ENCODE results near the gene CD300C. TPM values are rescaled to one million over a fixed set of nuclear protein-coding genes. Genes with fewer than 3 reads are reported as not detected.

The CD300C gene
- total RNA-seq, 6 donors from 2014 or later = 0.98 to 19.4 (median 9.7) TPM

DNA sequence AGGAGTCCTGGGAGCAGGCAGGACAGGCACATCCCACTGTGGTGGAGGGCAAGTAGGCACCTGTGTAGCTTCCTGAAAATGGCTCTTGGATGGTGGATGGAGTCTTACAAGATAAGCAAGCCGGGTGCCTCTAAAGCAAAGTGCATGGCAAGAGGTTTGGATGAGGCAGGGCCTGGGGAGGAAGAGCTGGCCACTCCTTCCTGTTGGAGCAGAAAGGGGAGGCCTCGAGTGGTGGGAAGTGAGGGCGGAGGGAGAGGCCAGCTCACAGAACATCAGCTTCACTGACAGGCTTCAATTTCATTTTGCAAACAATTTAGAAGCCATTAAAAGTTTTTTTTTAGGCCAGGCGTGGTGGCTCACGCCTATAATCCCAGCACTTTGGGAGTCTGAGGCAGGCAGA, 48.4 kb downstream of the CD300C start:
- 50 to 59% methylated on average over 5 of the region's 5 CpGs for WGBS, 2 donors
- TF ChIP-seq POLR2AphosphoS5 (IDR thresholded peaks at IDR 0.05) (no peak), EP300 (IDR thresholded peaks at IDR 0.05) (no peak), POLR2A (IDR thresholded peaks at IDR 0.05) (no peak)
- TF ChIP-seq, protein P1, sequence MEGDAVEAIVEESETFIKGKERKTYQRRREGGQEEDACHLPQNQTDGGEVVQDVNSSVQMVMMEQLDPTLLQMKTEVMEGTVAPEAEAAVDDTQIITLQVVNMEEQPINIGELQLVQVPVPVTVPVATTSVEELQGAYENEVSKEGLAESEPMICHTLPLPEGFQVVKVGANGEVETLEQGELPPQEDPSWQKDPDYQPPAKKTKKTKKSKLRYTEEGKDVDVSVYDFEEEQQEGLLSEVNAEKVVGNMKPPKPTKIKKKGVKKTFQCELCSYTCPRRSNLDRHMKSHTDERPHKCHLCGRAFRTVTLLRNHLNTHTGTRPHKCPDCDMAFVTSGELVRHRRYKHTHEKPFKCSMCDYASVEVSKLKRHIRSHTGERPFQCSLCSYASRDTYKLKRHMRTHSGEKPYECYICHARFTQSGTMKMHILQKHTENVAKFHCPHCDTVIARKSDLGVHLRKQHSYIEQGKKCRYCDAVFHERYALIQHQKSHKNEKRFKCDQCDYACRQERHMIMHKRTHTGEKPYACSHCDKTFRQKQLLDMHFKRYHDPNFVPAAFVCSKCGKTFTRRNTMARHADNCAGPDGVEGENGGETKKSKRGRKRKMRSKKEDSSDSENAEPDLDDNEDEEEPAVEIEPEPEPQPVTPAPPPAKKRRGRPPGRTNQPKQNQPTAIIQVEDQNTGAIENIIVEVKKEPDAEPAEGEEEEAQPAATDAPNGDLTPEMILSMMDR (IDR thresholded peaks at IDR 0.05) = no peak
- Histone ChIP-seq H3K4me1 (peaks cover 0 to 4% (median 0%) of the 10 kb centered on the region in 4 donors), H3K9me3 (no peaks in the 10 kb centered on the region), H3K27me3 (no peaks in the 10 kb centered on the region), H3K27ac (no peak overlapping the region), H3K4me3 (no peak overlapping the region), H3K36me3 (no peaks in the 10 kb centered on the region)
- ATAC-seq (ENCODE audit: low FRiP score in 2 of 2) (no peak), DNase-seq (no peak)

DNA sequence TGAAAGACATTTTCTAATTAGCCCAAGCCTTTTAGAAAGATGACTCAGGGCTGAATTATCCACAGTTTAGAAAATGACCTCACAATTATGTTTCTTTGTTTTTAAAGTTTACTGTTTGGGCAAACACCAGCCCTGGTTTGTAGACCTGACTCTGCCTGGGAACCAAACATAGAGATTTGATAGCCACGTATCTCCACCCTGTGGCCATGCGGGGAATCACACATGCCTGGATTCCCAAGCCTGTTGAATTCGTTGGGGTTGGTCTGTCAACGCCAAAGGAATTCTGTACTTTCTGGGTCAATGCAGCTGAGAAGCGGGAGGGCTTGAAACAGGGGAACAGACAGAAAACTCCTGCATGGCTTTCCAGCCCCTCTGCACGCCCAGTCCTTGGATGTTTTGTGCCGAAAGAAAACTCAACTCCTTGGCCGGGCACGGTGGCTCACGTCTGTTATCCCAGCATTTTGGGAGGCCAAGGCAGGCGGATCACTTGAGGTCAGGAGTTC, 52.5 kb downstream of the CD300C start:
- WGBS, 2 donors = 0 to 43% methylated on average over 3 to 11 of the region's 11 CpGs
- Histone ChIP-seq H3K4me1 (peaks cover 0 to 6% (median 0%) of the 10 kb centered on the region in 4 donors), H3K27me3 (no peaks in the 10 kb centered on the region), H3K36me3 (no peaks in the 10 kb centered on the region), H3K27ac (no peak overlapping the region), H3K4me3 (no peak overlapping the region), H3K9me3 (no peaks in the 10 kb centered on the region)
- ATAC-seq (ENCODE audit: low FRiP score in 2 of 2) (peak; percentile 88 to 90), DNase-seq (peak in 1 of 2 donors; percentile 69)
- TF ChIP-seq, protein P1 (IDR thresholded peaks at IDR 0.05) = peak; percentile 84 to 94 (median 89)
- no peak for TF ChIP-seq POLR2AphosphoS5 (IDR thresholded peaks at IDR 0.05)

DNA sequence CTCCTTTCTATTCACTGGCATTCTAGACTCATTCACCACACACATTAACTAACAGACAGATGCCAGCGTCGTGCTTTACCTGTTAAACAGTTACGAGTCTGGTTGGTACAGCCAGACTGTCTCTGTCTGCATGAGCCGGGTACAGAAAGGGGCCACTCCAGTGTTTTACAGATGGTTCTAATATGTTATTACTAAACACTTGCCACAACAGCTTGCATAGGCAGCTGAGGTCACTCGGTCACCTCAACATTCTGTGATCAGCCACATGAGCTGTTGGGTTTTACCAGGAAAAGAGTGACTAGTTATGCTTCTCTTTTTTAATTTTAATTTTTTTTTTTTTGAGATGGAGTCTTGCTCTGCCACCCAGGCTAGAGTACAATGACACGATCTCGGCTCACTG, 54.3 kb downstream of the CD300C start:
- Histone ChIP-seq H3K27ac (no peak overlapping the region), H3K27me3 (no peaks in the 10 kb centered on the region), H3K4me1 (peaks cover 0 to 6% (median 0%) of the 10 kb centered on the region in 4 donors), H3K4me3 (no peak overlapping the region), H3K9me3 (no peaks in the 10 kb centered on the region), H3K36me3 (no peaks in the 10 kb centered on the region)
- ATAC-seq (ENCODE audit: low FRiP score in 2 of 2) (peak; percentile 6 to 43), DNase-seq (peak in 1 of 2 donors; percentile 40)
- TF ChIP-seq POLR2A (IDR thresholded peaks at IDR 0.05) (no peak), POLR2AphosphoS5 (IDR thresholded peaks at IDR 0.05) (no peak), EP300 (IDR thresholded peaks at IDR 0.05) (no peak)
- TF ChIP-seq, protein P1 (IDR thresholded peaks at IDR 0.05) = no peak
- WGBS, 2 donors = 70 to 77% methylated on average over 7 of the region's 7 CpGs

Other genes with a start within 250 kb of the CD300C start
- 10 to 100 TPM in 2 of 6 donors, 1 to 10 TPM in 3, under 1 TPM in 1; 0.46 to 13.7 (median 3.8) TPM for gene KIF19, start 219.9 kb downstream of the CD300C start, total RNA-seq
- 1 to 10 TPM in 1 of 6 donors, not detected in 5; 1.2 TPM for gene BTBD17, start 184.2 kb downstream of the CD300C start, total RNA-seq
- under 1 TPM in 1 of 6 donors, not detected in 5; 0.27 TPM for gene GPR142, start 178.6 kb downstream of the CD300C start, total RNA-seq
- gene GPRC5C, start 114.0 kb downstream of the CD300C start, total RNA-seq = 10 to 100 TPM; 50.7 to 88.4 (median 56.4) TPM
- 10 to 100 TPM; 10.7 to 26.5 (median 18.0) TPM for gene CD300A, start 79.5 kb downstream of the CD300C start, total RNA-seq
- gene CD300LB, start 14.6 kb downstream of the CD300C start, total RNA-seq = 1 to 10 TPM in 3 of 6 donors, under 1 TPM in 3; 0.49 to 3.1 (median 1.5) TPM
- gene CD300H, start 21.4 kb upstream of the CD300C start, total RNA-seq = 1 to 10 TPM in 1 of 6 donors, under 1 TPM in 1, not detected in 4; 0.37 to 2.7 TPM
- not detected for gene CD300LD, start 46.2 kb upstream of the CD300C start, total RNA-seq
- gene CD300E, start 77.6 kb upstream of the CD300C start, total RNA-seq = 10 to 100 TPM in 2 of 6 donors, 1 to 10 TPM in 4; 3.6 to 15.6 (median 6.7) TPM
- 10 to 100 TPM; 14.5 to 70.2 (median 33.4) TPM for gene CD300LF, start 166.8 kb upstream of the CD300C start, total RNA-seq
- gene RAB37, start 191.1 kb upstream of the CD300C start, total RNA-seq = 1 to 10 TPM; 1.1 to 7.1 (median 3.7) TPM
- gene NHERF1, start 202.5 kb upstream of the CD300C start, total RNA-seq = 10 to 100 TPM; 21.6 to 49.4 (median 34.8) TPM
- 10 to 100 TPM; 16.1 to 78.6 (median 41.7) TPM for gene NAT9, start 230.2 kb upstream of the CD300C start, total RNA-seq

All from upper lobe of left lung (tissue), 6 donors.